Adrenal gland (tissue), 12 donors: Measurements from ENCODE around the gene PI4KA. TPM values are rescaled to one million over a fixed set of nuclear protein-coding genes. Genes with fewer than 3 reads are reported as not detected.
A peak's percentile ranks its signal among the peaks of the same experiment; 100 is the strongest.

Experiments
- DNase-seq, 7 donors: peaks; one replicate each; pipeline ENCODE4 v3.0.0-alpha.2; 2019 to 2020
- H3K27ac ChIP-seq, 5 donors: fragments of 200-600 bp; sonication (generic) in 4 of 5; 1 replicate in 3 of 5; 2 replicates in 2 of 5; pipeline versions ENCODE4 v1.5.1 to v1.8.0; 2016 to 2020; ENCODE audit warnings: mild to moderate bottlenecking in 1 of 5
- H3K27me3 ChIP-seq: fragments of 200-600 bp; 2 replicates; pipeline ENCODE4 v1.8.0; 2021
- H3K36me3 ChIP-seq, 2 donors: fragments of 200-600 bp; replicated peaks in 1 of 2; 1 replicate in 1 of 2; 2 replicates in 1 of 2; pipeline versions ENCODE4 v1.5.1 to v1.8.0; 2018 to 2022
- H3K4me1 ChIP-seq, 2 donors: fragments of 200-600 bp; replicated peaks in 1 of 2; 1 replicate in 1 of 2; 2 replicates in 1 of 2; pipeline versions ENCODE4 v1.5.1 to v1.8.0; 2018 to 2021
- H3K4me3 ChIP-seq, 4 donors: fragments of 200-600 bp; sonication (generic) in 3 of 4; one replicate each; pipeline ENCODE4 v1.5.1; 2016 to 2018
- H3K9me3 ChIP-seq, 3 donors: fragments of 200-600 bp; sonication (generic) in 1 of 3; replicated peaks in 1 of 3; 1 replicate in 2 of 3; 2 replicates in 1 of 3; pipeline versions ENCODE4 v1.5.1 to v1.8.0; 2016 to 2021
- CTCF ChIP-seq, 6 experiments: fragments of 450-650 bp in 4 of 6; fragments of 200-600 bp in 2 of 6; sonication (generic) in 1 of 6; IDR thresholded peaks; 1 replicate in 5 of 6; 2 replicates in 1 of 6; pipeline versions ENCODE4 v1.5.1 to v1.8.0; 2016 to 2021; ENCODE audit warnings: antibody characterized with exemption in 6 of 6, mild to moderate bottlenecking in 2 of 6, moderate library complexity in 1 of 6
- POLR2A ChIP-seq, 2 donors: fragments of 450-650 bp; IDR thresholded peaks; one replicate each; pipeline ENCODE4 v1.6.1; 2017; ENCODE audit warnings: antibody characterized with exemption in 2 of 2, mild to moderate bottlenecking in 2 of 2, moderate library complexity in 1 of 2
- WGBS, 4 donors: extraction: QIAGEN DNeasy Blood & Tissue Kit in 2 of 4; methylation state at CpG; one replicate each; pipeline versions ENCODE4 v1.1.5 to v1.1.7; 2013 to 2017; 5-methylcytosine and 5-hydroxymethylcytosine counted together
- intact Hi-C, 2 donors: fragments of 100-400 bp; cut with DNase I; formaldehyde crosslinking; loops; one replicate each; pipeline versions ENCODE4 v1.14.1 to v1.15.0; 2022 to 2023
- polyA plus RNA-seq, 3 donors: library from polyadenylated mRNA; stranded (reverse); fragments of 200-250 nt in 2 of 3; fragments of 350-450 nt in 1 of 3; fragmentation: Illumina TruSeq in 1 of 3; extraction: RNeasy Lipid Tissue Mini Kit (QIAGEN cat#74804) in 1 of 3; gene quantifications; one replicate each; pipeline ENCODE4 v1.2.3, GENCODE V29; 2013 to 2014
- total RNA-seq, 9 donors: library from RNA; depleted of rRNA in 4 of 9; stranded (reverse); fragments of >200 nt in 4 of 9; fragments of 120-200 nt in 1 of 9; fragmentation: NEBNext Ultra II Directional in 1 of 9; extraction: Animal tissue kit (Norgen Biotek cat#: 25700) in 1 of 9; gene quantifications; one replicate each; pipeline versions ENCODE4 v1.1.0 to v1.2.4, GENCODE V29; 2013 to 2023
- donor health status: healthy with polysubstance abuse.
- donor health status: Bipolar disorder and iron deficiency.
- donor health status: DM: yes; HTN: yes; CAD: no.
- donor health status: DM: no; HTN: no; CAD: no.
- donor health status: DM: no; HTN: no; CAD: no.
- donor health status: DM: yes; HTN: yes; CAD: no.

Gene PI4KA
- total and polyA plus RNA-seq, 12 donors: 36.4 to 134 (median 85.6) TPM

GRCh38 chr22:20805972-20806471, 52.6 kb downstream of the PI4KA start:
- Histone ChIP-seq H3K27me3 (no peaks in the 10 kb centered on the region), H3K9me3 (no peaks in the 10 kb centered on the region), H3K4me3 (no peak overlapping the region), H3K36me3 (peaks cover 0 to 87% of the 10 kb centered on the region in 2 donors), H3K27ac (no peak overlapping the region), H3K4me1 (no peaks in the 10 kb centered on the region)
- intact Hi-C loops: loop anchor here in 1 of 2 donors (10.0 kb wide), 1 partner anchor 59 kb away; no protein-coding TSS in a partner anchor
- 73 to 83% (median 77%) methylated on average over 3 of the region's 3 CpGs for WGBS, 4 donors
- peak in 1 of 7 donors; percentile 13 for DNase-seq
- TF ChIP-seq POLR2A (IDR thresholded peaks at IDR 0.05) (no peak), CTCF (IDR thresholded peaks at IDR 0.05) (no peak)

- Histone ChIP-seq H3K4me1 (no peaks in the 10 kb centered on the region), H3K9me3 (no peaks in the 10 kb centered on the region), H3K36me3 (peaks cover 0 to 87% of the 10 kb centered on the region in 2 donors), H3K27ac (no peak overlapping the region), H3K27me3 (no peaks in the 10 kb centered on the region), H3K4me3 (no peak overlapping the region)
- intact Hi-C loops: loop anchor here in 1 of 2 donors (10.0 kb wide), 1 partner anchor 60 kb away; no protein-coding TSS in a partner anchor
- no peak for DNase-seq
- TF ChIP-seq CTCF (IDR thresholded peaks at IDR 0.05) (no peak), POLR2A (IDR thresholded peaks at IDR 0.05) (no peak)
- 92 to 95% (median 93%) methylated on average over 5 to 6 of the region's 6 CpGs for WGBS, 4 donors
Observed at GRCh38 chr22:20804650-20805049, 54.0 kb downstream of the PI4KA start.

GRCh38 chr22:20803696-20804324, 54.8 kb downstream of the PI4KA start:
- intact Hi-C loops: loop anchor here in 1 of 2 donors (10.0 kb wide), 1 partner anchor 61 kb away; no protein-coding TSS in a partner anchor
- WGBS, 4 donors: 74 to 88% (median 79%) methylated on average over 7 to 11 of the region's 11 CpGs
- H3K9me3 ChIP-seq: no peaks in the 10 kb centered on the region
- no peak overlapping the region for H3K27ac ChIP-seq
- H3K4me3 ChIP-seq: no peak overlapping the region
- peak in 5 of 6 experiments; percentile 8 to 40 (median 31) for TF ChIP-seq CTCF (IDR thresholded peaks at IDR 0.05)
- no peak for TF ChIP-seq POLR2A (IDR thresholded peaks at IDR 0.05)
- H3K4me1 ChIP-seq: no peaks in the 10 kb centered on the region
- H3K36me3 ChIP-seq: peaks cover 0 to 85% of the 10 kb centered on the region in 2 donors
- DNase-seq: peak in 4 of 7 donors; percentile 25 to 41 (median 30)
- no peaks in the 10 kb centered on the region for H3K27me3 ChIP-seq

- no peak for TF ChIP-seq POLR2A (IDR thresholded peaks at IDR 0.05)
- TF ChIP-seq CTCF (IDR thresholded peaks at IDR 0.05): no peak
- H3K4me3 ChIP-seq: no peak overlapping the region
- WGBS, 4 donors: 93 to 96% (median 93%) methylated on average over 11 of the region's 11 CpGs
- intact Hi-C loops: loop anchor here in 1 of 2 donors (10.0 kb wide), 1 partner anchor 62 kb away; no protein-coding TSS in a partner anchor
- H3K36me3 ChIP-seq: peaks cover 0 to 91% of the 10 kb centered on the region in 2 donors
- no peaks in the 10 kb centered on the region for H3K4me1 ChIP-seq
- no peak for DNase-seq
- H3K9me3 ChIP-seq: no peaks in the 10 kb centered on the region
- no peaks in the 10 kb centered on the region for H3K27me3 ChIP-seq
- no peak overlapping the region for H3K27ac ChIP-seq
Observed at GRCh38 chr22:20802922-20803553, 55.6 kb downstream of the PI4KA start.
